Right lobe of liver (tissue), 4 donors: ENCODE results near the gene C10orf71.

Experiments used
- CTCF ChIP-seq, 4 donors: fragments of 200-600 bp in 3 of 4; fragments of 450-650 bp in 1 of 4; IDR thresholded peaks; one replicate each; pipeline versions ENCODE4 v1.5.1 to v1.8.0; 2016 to 2022; ENCODE audit warnings: antibody characterized with exemption in 4 of 4, mild to moderate bottlenecking in 2 of 4
- POLR2A ChIP-seq: fragments of 450-650 bp; IDR thresholded peaks from one replicate; pipeline ENCODE4 v1.6.1; 2017; ENCODE audit warnings: antibody characterized with exemption, mild to moderate bottlenecking
- donor health status: DM: no; HTN: no; CAD: no.
- donor health status: DM: no; HTN: no; CAD: no.
- donor health status: DM: no; HTN: yes; CAD: no.

- no peak for TF ChIP-seq CTCF (IDR thresholded peaks at IDR 0.05)
- no peak for TF ChIP-seq POLR2A
Observed at GRCh38 chr10:49252313-49253034, 46.5 kb upstream of the C10orf71 start.
